ENCODE data around the gene ASTN2.

ASTN2 gene, protein sequence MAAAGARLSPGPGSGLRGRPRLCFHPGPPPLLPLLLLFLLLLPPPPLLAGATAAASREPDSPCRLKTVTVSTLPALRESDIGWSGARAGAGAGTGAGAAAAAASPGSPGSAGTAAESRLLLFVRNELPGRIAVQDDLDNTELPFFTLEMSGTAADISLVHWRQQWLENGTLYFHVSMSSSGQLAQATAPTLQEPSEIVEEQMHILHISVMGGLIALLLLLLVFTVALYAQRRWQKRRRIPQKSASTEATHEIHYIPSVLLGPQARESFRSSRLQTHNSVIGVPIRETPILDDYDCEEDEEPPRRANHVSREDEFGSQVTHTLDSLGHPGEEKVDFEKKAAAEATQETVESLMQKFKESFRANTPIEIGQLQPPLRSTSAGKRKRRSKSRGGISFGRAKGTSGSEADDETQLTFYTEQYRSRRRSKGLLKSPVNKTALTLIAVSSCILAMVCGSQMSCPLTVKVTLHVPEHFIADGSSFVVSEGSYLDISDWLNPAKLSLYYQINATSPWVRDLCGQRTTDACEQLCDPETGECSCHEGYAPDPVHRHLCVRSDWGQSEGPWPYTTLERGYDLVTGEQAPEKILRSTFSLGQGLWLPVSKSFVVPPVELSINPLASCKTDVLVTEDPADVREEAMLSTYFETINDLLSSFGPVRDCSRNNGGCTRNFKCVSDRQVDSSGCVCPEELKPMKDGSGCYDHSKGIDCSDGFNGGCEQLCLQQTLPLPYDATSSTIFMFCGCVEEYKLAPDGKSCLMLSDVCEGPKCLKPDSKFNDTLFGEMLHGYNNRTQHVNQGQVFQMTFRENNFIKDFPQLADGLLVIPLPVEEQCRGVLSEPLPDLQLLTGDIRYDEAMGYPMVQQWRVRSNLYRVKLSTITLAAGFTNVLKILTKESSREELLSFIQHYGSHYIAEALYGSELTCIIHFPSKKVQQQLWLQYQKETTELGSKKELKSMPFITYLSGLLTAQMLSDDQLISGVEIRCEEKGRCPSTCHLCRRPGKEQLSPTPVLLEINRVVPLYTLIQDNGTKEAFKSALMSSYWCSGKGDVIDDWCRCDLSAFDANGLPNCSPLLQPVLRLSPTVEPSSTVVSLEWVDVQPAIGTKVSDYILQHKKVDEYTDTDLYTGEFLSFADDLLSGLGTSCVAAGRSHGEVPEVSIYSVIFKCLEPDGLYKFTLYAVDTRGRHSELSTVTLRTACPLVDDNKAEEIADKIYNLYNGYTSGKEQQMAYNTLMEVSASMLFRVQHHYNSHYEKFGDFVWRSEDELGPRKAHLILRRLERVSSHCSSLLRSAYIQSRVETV (N-terminal part only)

DNA sequence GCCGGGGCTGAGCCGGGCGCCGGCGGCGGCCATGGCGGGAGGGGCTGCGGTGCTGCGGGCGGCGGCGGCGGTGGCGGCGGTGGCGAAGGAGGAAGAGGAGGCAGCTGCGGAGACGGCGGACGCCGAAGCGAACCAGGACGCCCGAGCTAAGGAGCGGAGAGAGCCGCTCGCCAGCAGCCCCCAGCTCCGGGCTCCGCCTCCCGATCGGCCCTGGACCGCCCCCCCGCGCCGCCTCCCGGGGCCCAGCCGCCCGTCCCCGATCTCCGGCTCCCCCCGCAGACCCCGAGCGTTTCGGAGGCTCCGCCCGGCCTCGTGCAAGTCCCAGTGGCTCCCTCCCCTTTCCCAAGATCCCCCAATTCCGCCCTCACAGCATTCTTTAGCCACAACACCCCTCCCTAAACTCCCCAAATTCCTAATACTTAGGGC lies at the start of gene ASTN2:
TSS of gene ASTN2 (minus strand) at position 152 of the 426 bp plus-strand sequence. CDS start at position 33, 119 bp downstream.
- ChIA-PET CTCF (interaction anchor here (5.8 kb wide), 1 partner anchor 678 kb away, joined by 29 read pairs; no protein-coding TSS in a partner anchor), POLR2A (no interaction called here)
- peak; percentile 20 for DNase-seq (ENCODE audit: extremely low spot score)
- TF ChIP-seq, protein P1, sequence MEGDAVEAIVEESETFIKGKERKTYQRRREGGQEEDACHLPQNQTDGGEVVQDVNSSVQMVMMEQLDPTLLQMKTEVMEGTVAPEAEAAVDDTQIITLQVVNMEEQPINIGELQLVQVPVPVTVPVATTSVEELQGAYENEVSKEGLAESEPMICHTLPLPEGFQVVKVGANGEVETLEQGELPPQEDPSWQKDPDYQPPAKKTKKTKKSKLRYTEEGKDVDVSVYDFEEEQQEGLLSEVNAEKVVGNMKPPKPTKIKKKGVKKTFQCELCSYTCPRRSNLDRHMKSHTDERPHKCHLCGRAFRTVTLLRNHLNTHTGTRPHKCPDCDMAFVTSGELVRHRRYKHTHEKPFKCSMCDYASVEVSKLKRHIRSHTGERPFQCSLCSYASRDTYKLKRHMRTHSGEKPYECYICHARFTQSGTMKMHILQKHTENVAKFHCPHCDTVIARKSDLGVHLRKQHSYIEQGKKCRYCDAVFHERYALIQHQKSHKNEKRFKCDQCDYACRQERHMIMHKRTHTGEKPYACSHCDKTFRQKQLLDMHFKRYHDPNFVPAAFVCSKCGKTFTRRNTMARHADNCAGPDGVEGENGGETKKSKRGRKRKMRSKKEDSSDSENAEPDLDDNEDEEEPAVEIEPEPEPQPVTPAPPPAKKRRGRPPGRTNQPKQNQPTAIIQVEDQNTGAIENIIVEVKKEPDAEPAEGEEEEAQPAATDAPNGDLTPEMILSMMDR (IDR thresholded peaks at IDR 0.05; ENCODE audit: control extremely low read depth, extremely low read depth, low read depth, missing control alignments): no peak

DNA sequence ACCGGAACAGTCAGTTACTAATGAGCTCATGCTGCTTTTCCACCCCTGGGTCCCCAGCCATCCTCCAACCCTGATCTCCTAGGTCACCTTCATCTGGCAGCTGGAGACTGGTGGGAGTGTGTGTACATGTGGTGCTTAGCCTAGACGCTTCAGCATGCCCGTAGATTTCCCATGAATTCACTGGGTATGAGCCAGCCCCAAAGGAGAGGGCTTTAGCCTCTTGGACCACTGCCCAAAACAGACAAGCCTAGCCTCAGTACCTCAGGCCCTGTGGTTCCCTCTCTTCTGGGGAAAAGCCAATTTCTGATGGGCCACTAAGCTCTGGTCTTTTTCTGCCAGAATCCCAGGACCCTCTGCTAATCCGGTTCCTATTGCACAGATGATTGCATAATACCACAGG lies 48.0 kb upstream of the ASTN2 start:
- POLR2A ChIA-PET: no interaction called here
- no peak for DNase-seq (ENCODE audit: extremely low spot score)

DNA sequence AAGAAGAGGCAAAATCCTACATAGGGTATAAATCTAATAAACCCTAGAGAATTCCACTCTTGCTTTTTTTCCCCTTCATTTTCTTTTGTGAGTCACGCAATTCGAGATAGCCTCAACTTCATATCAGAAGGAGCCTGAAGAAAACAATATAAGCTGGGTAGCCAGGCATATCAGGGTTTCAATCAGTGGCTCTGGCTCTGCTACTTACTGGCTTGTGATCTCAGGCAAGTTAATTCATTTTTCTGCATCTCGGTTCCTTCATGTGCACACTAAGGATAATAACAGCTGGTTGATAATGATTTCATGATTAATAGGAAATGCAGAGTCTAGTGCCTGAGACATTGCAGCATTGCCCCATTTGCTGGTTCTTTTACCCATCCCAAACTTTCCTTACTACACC lies 46.5 kb upstream of the ASTN2 start:
- TF ChIP-seq, protein P1 (IDR thresholded peaks at IDR 0.05; ENCODE audit: control extremely low read depth, extremely low read depth, low read depth, missing control alignments): no peak
- ChIA-PET POLR2A (no interaction called here), CTCF (interaction anchor here (0.8 to 1.0 kb wide), 2 partner anchors 12 to 26 kb away, joined by 3 to 4 read pairs; no protein-coding TSS in a partner anchor)
- no peak for DNase-seq (ENCODE audit: extremely low spot score)

More for the DNA sequence above, 48.0 kb upstream of the ASTN2 start:
- CTCF ChIA-PET: interaction anchor here (1.2 kb wide), 1 partner anchor 10 kb away, joined by 3 read pairs; no protein-coding TSS in a partner anchor
- TF ChIP-seq, protein P1 (IDR thresholded peaks at IDR 0.05; ENCODE audit: control extremely low read depth, extremely low read depth, low read depth, missing control alignments): no peak

- DNase-seq (ENCODE audit: extremely low spot score): no peak
- CTCF ChIA-PET: interaction anchor here (0.8 to 1.0 kb wide), 2 partner anchors 12 to 27 kb away, joined by 3 to 4 read pairs; no protein-coding TSS in a partner anchor
- TF ChIP-seq, protein P1 (IDR thresholded peaks at IDR 0.05; ENCODE audit: control extremely low read depth, extremely low read depth, low read depth, missing control alignments): no peak
- POLR2A ChIA-PET: no interaction called here
Measured at GRCh38 chr9:117460743-117461142, 45.9 kb upstream of the ASTN2 start.

DNA sequence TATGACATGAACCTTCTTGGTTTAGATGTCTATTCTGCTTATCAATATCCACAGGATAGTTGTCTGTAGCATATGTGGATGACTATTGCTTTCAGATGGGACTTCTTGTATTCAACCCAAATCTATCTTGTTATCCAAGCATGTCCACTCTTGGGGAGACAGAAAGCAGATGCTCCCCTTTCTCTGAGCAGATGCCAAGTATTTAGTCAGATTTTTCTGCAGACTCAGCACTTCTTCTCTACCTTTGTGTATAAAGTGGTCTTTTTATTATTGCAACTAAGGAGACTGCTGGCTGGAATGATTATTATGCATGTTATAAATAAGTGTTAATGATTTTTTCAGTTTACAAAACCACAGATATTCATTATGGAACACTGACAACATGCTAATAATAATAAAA lies 45.1 kb upstream of the ASTN2 start:
- DNase-seq (ENCODE audit: extremely low spot score): no peak
- POLR2A ChIA-PET: no interaction called here
- CTCF ChIA-PET: no interaction called here
- TF ChIP-seq, protein P1 (IDR thresholded peaks at IDR 0.05; ENCODE audit: control extremely low read depth, extremely low read depth, low read depth, missing control alignments): no peak

Data from GM10248 (cell line).